Measurements from ENCODE around the gene KSR1.
"Not testable (repeated sequence)": the region's sequence is repeated elsewhere in the genome, so short reads cannot be mapped to it uniquely, and the experiment has no call there.

The KSR1 gene

GRCh38 chr17:27455914-27456680, at the start of gene KSR1:
KSR1 (plus strand) TSS chr17:27456448; CDS start chr17:27456644, 196 bp downstream.
- DNase-seq: peak; percentile 48

GRCh38 chr17:27407916-27408864, 48.1 kb upstream of the KSR1 start:
- no peak for DNase-seq

GRCh38 chr17:27408891-27409290, 47.4 kb upstream of the KSR1 start:
- DNase-seq: no peak

DNA sequence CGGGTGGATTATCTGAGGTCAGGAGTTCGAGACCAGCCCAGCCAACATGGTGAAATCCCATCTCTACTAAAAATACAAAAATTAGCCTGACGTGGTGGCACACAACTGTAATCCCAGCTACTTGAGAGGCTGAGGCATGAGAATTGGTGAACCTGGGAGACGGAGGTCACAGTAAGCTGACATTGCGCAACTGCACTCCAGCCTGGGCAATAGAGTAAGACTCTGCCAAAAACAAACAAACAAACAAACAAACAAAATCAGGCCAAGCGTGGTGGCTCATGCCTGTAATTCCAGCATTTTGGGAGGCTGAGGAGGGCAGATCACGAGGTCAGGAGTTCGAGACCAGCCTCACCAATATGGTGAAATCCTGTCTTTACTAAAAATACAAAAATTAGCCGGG, 44.1 kb upstream of the KSR1 start:
- DNase-seq: not testable (repeated sequence)

GRCh38 chr17:27413315-27413714, 42.9 kb upstream of the KSR1 start:
- no peak for DNase-seq

DNA sequence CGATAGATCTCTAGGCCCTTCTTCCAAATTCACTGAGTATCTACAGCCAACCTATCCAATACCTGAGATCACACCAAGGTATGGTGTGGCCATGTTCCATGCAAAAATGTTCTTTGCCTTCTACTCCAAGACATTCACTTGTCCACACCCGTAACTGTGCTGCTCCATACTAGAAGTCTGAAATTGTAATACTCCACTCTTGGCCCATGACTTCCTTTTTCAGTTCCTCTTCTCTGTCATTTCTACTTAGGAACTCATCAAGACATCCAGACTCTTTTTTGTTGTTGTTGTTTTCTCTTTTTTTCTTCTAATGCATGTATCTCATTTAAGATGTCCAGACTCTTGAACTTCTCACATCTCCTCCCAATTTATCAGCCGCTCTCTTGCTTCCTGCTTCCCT, 42.5 kb upstream of the KSR1 start:
- DNase-seq: no peak

GRCh38 chr17:27414271-27414670, 42.0 kb upstream of the KSR1 start:
- no peak for DNase-seq

DNA sequence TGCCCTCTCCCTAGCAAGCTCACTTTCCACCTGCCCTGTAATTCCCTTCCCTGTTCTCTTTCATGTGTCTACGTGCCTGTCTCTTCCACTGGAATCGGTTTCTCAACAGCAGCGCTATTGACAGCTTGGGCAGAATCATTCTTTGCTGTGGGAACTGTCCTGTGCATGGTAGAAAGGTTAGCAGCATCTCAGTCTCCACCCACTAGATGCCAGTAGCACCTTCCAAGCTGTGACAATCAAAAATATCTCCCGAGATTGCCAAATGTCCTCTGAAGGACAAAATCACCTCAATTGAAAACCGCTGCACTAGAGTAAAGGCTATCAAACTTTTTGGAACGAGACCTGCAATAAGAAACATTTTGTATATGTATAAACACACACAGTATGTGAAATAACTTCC, 41.6 kb upstream of the KSR1 start:
- DNase-seq: no peak

DNA sequence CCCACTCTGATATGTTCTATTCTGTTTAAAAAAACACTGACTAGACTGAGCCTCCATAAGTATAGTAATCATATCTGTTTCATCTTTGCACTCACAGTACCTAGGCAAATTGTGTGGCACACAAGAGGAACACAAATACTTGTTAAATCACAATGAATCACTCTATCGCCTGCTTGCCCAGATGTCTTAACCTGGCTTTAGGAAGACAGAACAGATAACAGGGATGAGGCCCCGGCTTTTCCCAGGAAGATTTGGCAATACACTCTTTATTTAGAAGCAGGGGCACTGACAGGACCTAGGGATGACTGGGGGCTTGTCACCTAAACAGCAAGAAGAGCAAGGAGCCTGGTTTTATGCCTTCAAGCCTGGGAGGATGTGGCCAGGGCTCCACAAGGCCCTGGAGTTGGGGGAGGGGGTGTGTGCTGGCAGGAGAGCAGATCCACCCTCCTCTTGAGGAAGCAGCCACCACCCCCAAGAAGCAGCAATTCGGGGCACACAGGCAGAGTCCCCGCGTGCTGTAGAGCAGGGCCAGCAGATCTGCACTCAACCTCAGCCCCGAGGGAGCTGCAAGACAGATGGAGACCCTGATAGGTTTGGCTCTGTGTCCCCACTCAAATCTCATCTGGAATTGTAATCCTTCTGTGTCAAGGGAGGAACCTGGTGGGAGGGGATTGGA, 41.0 kb upstream of the KSR1 start:
- no peak for DNase-seq

- DNase-seq: no peak
These were observed 38.5 kb upstream of the KSR1 start for GRCh38 chr17:27417596-27418365.

- DNase-seq: no peak
These were observed 38.0 kb upstream of the KSR1 start for GRCh38 chr17:27418366-27418615.

DNA sequence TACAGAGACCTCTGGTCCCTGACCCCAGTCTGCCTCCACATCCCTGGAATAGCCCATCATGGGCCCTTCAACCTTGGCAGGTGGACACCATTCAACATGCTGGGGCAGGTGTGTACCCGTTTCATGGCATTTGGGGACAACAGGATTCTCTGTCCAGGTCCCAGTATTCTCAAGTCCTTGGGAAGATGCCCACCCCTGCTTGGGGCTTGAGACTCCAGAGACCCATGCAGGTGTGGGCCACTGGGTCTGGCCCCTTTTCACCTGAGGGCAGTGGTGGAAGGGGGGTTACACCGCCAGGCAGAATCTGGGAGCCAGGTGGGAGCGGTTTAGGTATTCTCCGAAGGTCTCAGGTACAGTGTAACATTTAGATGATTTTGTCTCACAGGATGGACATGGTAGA, 37.1 kb upstream of the KSR1 start:
- DNase-seq: no peak

- DNase-seq: no peak
These were observed 35.9 kb upstream of the KSR1 start for GRCh38 chr17:27420211-27420950.

DNA sequence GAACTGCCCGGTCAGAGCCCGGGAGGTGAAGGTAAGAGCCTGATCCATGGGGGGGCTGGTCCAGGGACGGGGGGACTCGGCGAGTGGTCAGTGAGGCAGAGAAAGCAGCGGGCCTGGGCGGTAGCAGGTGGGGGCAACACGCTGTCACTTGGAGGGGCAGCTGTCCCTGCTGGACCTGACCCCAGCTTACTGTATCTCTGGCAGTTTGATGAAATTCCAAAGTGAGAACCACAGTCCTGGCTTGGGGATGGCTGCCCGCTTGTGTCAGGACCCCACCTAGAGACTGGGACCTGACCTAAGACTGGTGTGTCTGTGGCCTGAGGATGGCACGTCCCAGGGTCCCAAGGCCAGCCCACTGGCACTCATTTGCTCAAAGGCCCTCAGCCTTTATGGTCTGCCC, 35.1 kb upstream of the KSR1 start:
- DNase-seq: no peak

DNA sequence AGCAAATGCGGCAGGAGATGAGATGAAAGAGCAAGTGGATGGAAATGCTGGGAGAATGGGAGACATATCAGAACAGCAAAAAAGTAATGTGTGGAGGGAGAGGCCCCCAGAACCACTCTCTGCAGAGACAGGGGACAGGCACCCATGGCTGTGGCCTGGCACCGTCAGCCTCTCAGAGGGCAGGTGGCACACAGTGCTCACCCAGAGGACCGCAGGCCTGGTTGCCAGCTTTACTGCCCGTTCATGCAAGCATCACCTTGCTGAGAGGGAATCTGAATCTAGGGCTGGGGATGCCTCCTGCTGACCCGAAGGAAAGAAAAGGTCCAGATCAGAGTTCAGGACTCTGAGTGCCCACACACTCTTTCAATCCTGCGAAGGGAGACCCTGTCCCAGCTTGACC, 34.6 kb upstream of the KSR1 start:
- DNase-seq: not testable (repeated sequence)

DNA sequence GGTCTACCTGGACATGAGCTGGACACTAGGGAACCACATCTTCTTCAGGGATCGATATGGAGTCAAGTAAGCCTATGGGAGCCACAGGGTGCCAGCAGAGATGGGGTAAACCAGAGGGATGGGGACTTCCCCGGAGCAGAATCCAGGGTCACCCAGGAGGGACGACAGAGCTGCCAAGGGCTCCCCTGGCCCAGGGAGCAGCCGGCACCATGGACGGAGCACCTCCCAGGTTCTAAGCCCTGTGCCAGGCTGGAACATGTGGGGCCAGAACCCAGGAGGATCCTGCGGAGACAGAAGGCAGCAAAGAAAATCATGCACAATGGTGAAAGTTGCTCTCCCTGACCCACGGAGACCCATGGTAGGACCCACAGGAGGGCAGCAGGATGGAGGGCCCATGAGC, 33.6 kb upstream of the KSR1 start:
- no peak for DNase-seq

DNA sequence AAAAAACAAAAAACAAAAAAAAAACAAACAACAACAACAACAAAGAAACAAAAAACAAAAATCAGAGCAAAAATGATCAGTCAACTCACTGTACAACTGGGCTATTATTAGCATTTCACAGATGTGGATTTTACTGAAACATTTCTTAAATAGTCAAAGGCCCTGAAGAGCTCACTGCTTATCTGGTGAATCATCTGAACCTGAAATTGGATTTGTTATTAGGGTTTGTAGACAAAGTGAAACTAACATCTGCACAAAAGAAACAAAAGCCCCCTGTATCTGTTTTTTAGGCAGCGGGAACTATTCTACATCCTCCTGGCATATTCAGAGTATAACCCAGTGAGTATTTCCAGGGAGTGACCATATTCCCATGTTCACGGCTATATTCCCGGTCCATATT, 32.6 kb upstream of the KSR1 start:
- no peak for DNase-seq

DNA sequence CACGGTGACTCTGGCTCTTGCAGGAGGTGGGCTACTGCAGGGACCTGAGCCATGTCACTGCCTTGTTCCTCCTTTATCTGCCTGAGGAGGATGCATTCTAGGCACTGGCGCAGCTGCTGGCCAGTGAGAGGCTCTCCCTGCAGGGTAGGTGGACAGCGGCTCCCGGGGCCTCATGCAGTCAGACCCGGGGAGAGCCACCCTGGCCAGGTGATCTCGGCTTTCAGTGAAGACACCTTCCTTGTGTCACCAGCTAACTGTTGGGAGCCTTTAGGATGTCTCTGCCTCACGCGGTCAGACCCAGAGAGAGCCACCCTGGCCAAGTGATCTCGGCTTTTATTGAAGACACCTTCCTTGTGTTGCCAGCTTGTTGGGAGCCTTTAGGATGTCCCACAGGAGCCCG, 31.7 kb upstream of the KSR1 start:
- DNase-seq: no peak

- DNase-seq: no peak
These were observed 31.3 kb upstream of the KSR1 start for GRCh38 chr17:27424941-27425340.

DNA sequence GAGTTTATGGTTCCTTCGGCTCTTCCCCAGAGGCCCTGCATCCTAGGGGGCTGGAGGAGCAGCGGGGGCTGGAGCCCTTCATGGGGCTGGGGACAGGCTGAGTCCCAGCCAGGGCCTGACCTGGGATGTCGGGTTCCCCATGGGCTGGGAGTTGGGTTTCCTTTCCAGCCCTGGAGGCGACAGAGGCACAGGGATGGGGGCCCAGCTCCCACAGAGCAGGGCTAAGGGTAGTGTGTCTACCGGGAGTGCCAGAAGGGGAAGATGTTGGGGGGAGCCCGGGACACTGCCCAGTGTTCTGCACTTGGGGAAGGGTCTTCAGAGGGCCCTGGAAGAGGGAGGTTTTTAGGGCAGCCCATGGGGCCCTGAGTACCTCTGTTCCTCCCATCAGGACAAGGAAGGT, 30.7 kb upstream of the KSR1 start:
- DNase-seq: not testable (repeated sequence)

DNA sequence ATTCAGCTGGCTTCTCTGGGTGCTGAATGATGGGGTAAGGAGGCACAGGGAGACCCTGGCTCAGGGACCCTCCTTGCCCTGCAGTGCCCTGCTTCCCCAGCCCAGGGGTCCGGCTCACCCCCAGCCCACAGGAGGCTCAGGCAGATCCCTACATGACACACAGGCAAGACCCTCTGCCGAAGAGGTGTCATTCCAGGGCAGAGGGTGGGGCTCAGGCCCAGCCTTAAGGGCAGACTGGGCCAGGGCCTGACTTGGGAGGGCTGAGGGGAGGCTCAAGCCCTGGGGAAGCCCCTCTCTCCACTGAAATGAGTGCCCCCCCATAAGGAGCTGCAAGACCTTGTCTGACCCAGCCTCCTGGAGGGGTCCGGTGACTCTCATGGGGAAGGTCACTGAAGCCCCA, 30.3 kb upstream of the KSR1 start:
- DNase-seq: no peak

DNA sequence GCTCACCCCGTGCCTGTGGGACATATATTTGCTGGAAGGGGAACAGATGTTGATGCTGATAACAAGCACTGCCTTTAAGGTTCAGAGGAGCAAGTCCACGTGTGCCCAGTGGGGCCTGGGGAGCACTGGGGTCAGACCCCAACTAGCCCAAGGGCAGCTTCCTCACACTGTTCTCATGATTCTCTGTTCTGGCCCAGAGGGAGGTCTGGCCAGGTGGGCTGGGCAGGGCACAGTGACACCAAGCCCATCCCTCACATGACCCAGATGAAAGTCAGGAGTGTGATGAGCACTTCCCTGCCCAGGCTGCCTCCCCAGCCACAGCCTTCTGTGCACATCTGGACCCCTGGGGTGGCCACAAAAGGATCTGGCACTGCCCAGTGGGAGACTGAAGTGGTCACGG, 29.8 kb upstream of the KSR1 start:
- not testable (repeated sequence) for DNase-seq
